HEK293 (cell line): Measurements from ENCODE around the gene BCL6B.

ENCODE experiments used
- CTCF ChIA-PET: fragments of 350-600 bp; formaldehyde crosslinking; extraction: SDS; loops from one replicate; lab custom pipeline; 2021; ENCODE audit warnings: antibody characterized with exemption; lab: Yijun Ruan, JAX
- POLR2A ChIA-PET: fragments of 300-600 bp; formaldehyde crosslinking; extraction: SDS; loops from one replicate; lab custom pipeline; 2020; ENCODE audit warnings: antibody characterized with exemption, inconsistent platforms; lab: Yijun Ruan, JAX
- H3K27ac ChIP-seq: fragments of 200-500 bp; sonication (Bioruptor generic); 2 replicates; pipeline ENCODE4 v1.5.1; 2014; ENCODE audit warnings: low read depth, low read length, control low read depth, inconsistent platforms; ENCODE audit errors: extremely low read depth
- H3K36me3 ChIP-seq, 2 experiments: fragments of 200-500 bp in 1 of 2; sonication (Bioruptor generic) in 1 of 2; 1 replicate in 1 of 2; 2 replicates in 1 of 2; pipeline ENCODE4 v1.5.1; 2014 to 2017; ENCODE audit warnings: inconsistent platforms in 2 of 2, low read length in 2 of 2; ENCODE audit not compliant: control insufficient read depth in 2 of 2, insufficient read depth in 1 of 2
- H3K4me1 ChIP-seq: fragments of 200-500 bp; sonication (Bioruptor generic); 2 replicates; pipeline ENCODE4 v1.5.1; 2014; ENCODE audit warnings: mild to moderate bottlenecking, low read length, inconsistent platforms; ENCODE audit not compliant: control insufficient read depth, insufficient read depth
- H3K4me3 ChIP-seq: 2 replicates; pipeline ENCODE4 v1.5.1; 2011; ENCODE audit warnings: low read depth, mild to moderate bottlenecking, control low read depth, low read length, moderate library complexity
- H3K9me3 ChIP-seq: fragments of 200-500 bp; sonication (Bioruptor generic); 2 replicates; pipeline ENCODE4 v1.5.1; 2014; ENCODE audit warnings: low read depth, low read length, inconsistent platforms; ENCODE audit not compliant: control insufficient read depth, insufficient read depth
- GLIS1 ChIP-seq: fragments of 450-650 bp; formaldehyde crosslinking; IDR thresholded peaks from 2 replicates; pipeline ENCODE4 v1.5.1; 2016; ENCODE audit warnings: missing biosample characterization, missing genetic modification characterization
- HIC1 ChIP-seq: fragments of 450-650 bp; formaldehyde crosslinking; IDR thresholded peaks from 2 replicates; pipeline ENCODE4 v1.5.1; 2016; ENCODE audit warnings: missing biosample characterization, missing genetic modification characterization
- KLF1 ChIP-seq: fragments of 450-650 bp; formaldehyde crosslinking; IDR thresholded peaks from 2 replicates; pipeline ENCODE4 v1.5.1; 2016; ENCODE audit warnings: missing biosample characterization, missing genetic modification characterization
- PRDM1 ChIP-seq: fragments of 450-650 bp; formaldehyde crosslinking; IDR thresholded peaks from 2 replicates; pipeline ENCODE4; 2016; ENCODE audit warnings: missing biosample characterization, missing genetic modification characterization
- SP2 ChIP-seq: fragments of 450-650 bp; formaldehyde crosslinking; IDR thresholded peaks from 2 replicates; pipeline ENCODE4 v1.5.1; 2016; ENCODE audit warnings: missing biosample characterization, missing genetic modification characterization
- SP3 ChIP-seq: fragments of 450-650 bp; formaldehyde crosslinking; IDR thresholded peaks from 2 replicates; pipeline ENCODE4 v1.5.1; 2016; ENCODE audit warnings: missing biosample characterization, missing genetic modification characterization
- ZBTB26 ChIP-seq: fragments of 450-650 bp; formaldehyde crosslinking; optimal IDR thresholded peaks from 2 replicates; pipeline ENCODE3; 2016; ENCODE audit warnings: missing biosample characterization, mild to moderate bottlenecking, missing genetic modification characterization
- ZEB2 ChIP-seq: fragments of 450-650 bp; formaldehyde crosslinking; IDR thresholded peaks from 2 replicates; pipeline ENCODE4 v1.5.1; 2016; ENCODE audit warnings: missing biosample characterization, missing genetic modification characterization
- ZFP3 ChIP-seq: fragments of 450-650 bp; formaldehyde crosslinking; IDR thresholded peaks from 2 replicates; pipeline ENCODE4 v1.5.1; 2016; ENCODE audit warnings: low read depth, missing biosample characterization, missing genetic modification characterization
- ZNF174 ChIP-seq: fragments of 450-650 bp; formaldehyde crosslinking; IDR thresholded peaks from 2 replicates; pipeline ENCODE4 v1.5.0; 2017; ENCODE audit warnings: missing biosample characterization, mild to moderate bottlenecking, missing genetic modification characterization
- ZNF24 ChIP-seq: fragments of 450-650 bp; formaldehyde crosslinking; IDR thresholded peaks from 2 replicates; pipeline ENCODE4 v1.5.1; 2016; ENCODE audit warnings: missing biosample characterization, missing genetic modification characterization
- ZNF366 ChIP-seq: fragments of 450-650 bp; formaldehyde crosslinking; conservative IDR thresholded peaks from 2 replicates; pipeline ENCODE4 v1.5.1; 2016; ENCODE audit warnings: missing biosample characterization, missing genetic modification characterization
- ZNF404 ChIP-seq: fragments of 450-650 bp; formaldehyde crosslinking; IDR thresholded peaks from 2 replicates; pipeline ENCODE4 v1.5.1; 2017; ENCODE audit warnings: missing biosample characterization, missing genetic modification characterization
- ZNF555 ChIP-seq: fragments of 450-650 bp; formaldehyde crosslinking; conservative IDR thresholded peaks from 2 replicates; pipeline ENCODE4 v1.5.1; 2017; ENCODE audit warnings: missing biosample characterization, mild to moderate bottlenecking, missing genetic modification characterization, inconsistent platforms
- ZNF585B ChIP-seq: fragments of 450-650 bp; formaldehyde crosslinking; IDR thresholded peaks from 2 replicates; pipeline ENCODE4 v1.5.1; 2016; ENCODE audit warnings: missing biosample characterization, missing genetic modification characterization
- ZNF660 ChIP-seq: fragments of 450-650 bp; IDR thresholded peaks from 2 replicates; pipeline ENCODE4 v1.5.1; 2018; ENCODE audit warnings: missing biosample characterization, mild to moderate bottlenecking, missing genetic modification characterization
- ZNF768 ChIP-seq: fragments of 450-650 bp; formaldehyde crosslinking; IDR thresholded peaks from 2 replicates; pipeline ENCODE4 v1.5.1; 2018; ENCODE audit warnings: missing biosample characterization, mild to moderate bottlenecking, missing genetic modification characterization
- ZNF776 ChIP-seq: fragments of 450-650 bp; formaldehyde crosslinking; IDR thresholded peaks from 2 replicates; pipeline ENCODE4 v1.5.0; 2017; ENCODE audit warnings: missing biosample characterization, missing genetic modification characterization, borderline replicate concordance
- ZNF830 ChIP-seq: fragments of 450-650 bp; IDR thresholded peaks from 2 replicates; pipeline ENCODE4 v1.5.0; 2018; ENCODE audit warnings: missing biosample characterization, missing genetic modification characterization, low read depth, mild to moderate bottlenecking, moderate library complexity
- TF ChIP-seq, protein P1 (sequence below): fragments of 450-650 bp; formaldehyde crosslinking; IDR thresholded peaks from 2 replicates; pipeline ENCODE4 v1.5.1; 2016; ENCODE audit warnings: missing biosample characterization, missing genetic modification characterization
- TF ChIP-seq, protein P2 (sequence below): fragments of 450-650 bp; formaldehyde crosslinking; IDR thresholded peaks from 2 replicates; pipeline ENCODE4 v1.5.1; 2016; ENCODE audit warnings: missing biosample characterization, missing genetic modification characterization, borderline replicate concordance

BCL6B gene

GRCh38 chr17:7021993-7022778, 664 bp upstream of the BCL6B start (continued):
- TF ChIP-seq, protein P1, sequence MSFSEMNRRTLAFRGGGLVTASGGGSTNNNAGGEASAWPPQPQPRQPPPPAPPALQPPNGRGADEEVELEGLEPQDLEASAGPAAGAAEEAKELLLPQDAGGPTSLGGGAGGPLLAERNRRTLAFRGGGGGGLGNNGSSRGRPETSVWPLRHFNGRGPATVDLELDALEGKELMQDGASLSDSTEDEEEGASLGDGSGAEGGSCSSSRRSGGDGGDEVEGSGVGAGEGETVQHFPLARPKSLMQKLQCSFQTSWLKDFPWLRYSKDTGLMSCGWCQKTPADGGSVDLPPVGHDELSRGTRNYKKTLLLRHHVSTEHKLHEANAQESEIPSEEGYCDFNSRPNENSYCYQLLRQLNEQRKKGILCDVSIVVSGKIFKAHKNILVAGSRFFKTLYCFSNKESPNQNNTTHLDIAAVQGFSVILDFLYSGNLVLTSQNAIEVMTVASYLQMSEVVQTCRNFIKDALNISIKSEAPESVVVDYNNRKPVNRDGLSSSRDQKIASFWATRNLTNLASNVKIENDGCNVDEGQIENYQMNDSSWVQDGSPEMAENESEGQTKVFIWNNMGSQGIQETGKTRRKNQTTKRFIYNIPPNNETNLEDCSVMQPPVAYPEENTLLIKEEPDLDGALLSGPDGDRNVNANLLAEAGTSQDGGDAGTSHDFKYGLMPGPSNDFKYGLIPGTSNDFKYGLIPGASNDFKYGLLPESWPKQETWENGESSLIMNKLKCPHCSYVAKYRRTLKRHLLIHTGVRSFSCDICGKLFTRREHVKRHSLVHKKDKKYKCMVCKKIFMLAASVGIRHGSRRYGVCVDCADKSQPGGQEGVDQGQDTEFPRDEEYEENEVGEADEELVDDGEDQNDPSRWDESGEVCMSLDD (tag by site-specific recombination) = peak; percentile 89
- peak; percentile 66 for TF ChIP-seq ZBTB26
- no peak for TF ChIP-seq ZNF174 (tag by site-specific recombination)
- TF ChIP-seq SP2 (tag by site-specific recombination) = peak; percentile 7
- TF ChIP-seq KLF1 = peak; percentile 9; the same call in 1 of the 2 replicates
- no peak for TF ChIP-seq ZNF830 (tag by site-specific recombination)
- no peak for TF ChIP-seq ZNF768 (tag by site-specific recombination)
- no peak for TF ChIP-seq PRDM1
- no peak for TF ChIP-seq ZNF555
- TF ChIP-seq ZEB2 (tag by site-specific recombination) = 0 out of 2 replicates have a peak, but pooled peaks have one; percentile 16
- 0 out of 2 replicates have a peak, but pooled peaks have one; percentile 58 for TF ChIP-seq ZNF660 (tag by site-specific recombination)

- POLR2A ChIA-PET = interaction anchor here (0.7 to 1.6 kb wide), 2 partner anchors 12 to 627 kb away, joined by 3 to 5 read pairs; partner anchors contain the start of gene SLC16A13
- no peak overlapping the region for H3K4me3 ChIP-seq
- TF ChIP-seq ZFP3 (tag by site-specific recombination) (no peak), ZNF776 (tag by site-specific recombination) (no peak), SP3 (tag by site-specific recombination) (peak; percentile 66), SP2 (tag by site-specific recombination) (peak; percentile 63)
- peaks cover 3% of the 10 kb centered on the region; the same call in 1 of the 2 replicates for H3K4me1 ChIP-seq
- H3K9me3 ChIP-seq = no peaks in the 10 kb centered on the region
- no peaks in the 10 kb centered on the region for H3K36me3 ChIP-seq
- CTCF ChIA-PET = interaction anchor here (0.7 to 2.7 kb wide), 4 partner anchors 22 to 426 kb away, joined by 3 to 13 read pairs (median 6); no protein-coding TSS in a partner anchor
- no peak overlapping the region for H3K27ac ChIP-seq
Observed at GRCh38 chr17:7023576-7024401, 939 bp downstream of the BCL6B start.

DNA sequence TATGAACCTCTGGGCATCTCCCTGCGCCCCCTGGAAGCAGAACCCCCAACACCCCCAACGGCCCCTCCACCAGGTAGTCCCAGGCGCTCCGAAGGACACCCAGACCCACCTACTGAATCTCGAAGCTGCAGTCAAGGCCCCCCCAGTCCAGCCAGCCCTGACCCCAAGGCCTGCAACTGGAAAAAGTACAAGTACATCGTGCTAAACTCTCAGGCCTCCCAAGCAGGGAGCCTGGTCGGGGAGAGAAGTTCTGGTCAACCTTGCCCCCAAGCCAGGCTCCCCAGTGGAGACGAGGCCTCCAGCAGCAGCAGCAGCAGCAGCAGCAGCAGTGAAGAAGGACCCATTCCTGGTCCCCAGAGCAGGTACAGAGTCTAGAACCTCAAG, 1.5 kb downstream of the BCL6B start:
- H3K9me3 ChIP-seq = no peaks in the 10 kb centered on the region
- no peaks in the 10 kb centered on the region for H3K36me3 ChIP-seq
- no peak overlapping the region for H3K27ac ChIP-seq
- POLR2A ChIA-PET = interaction anchor here (1.3 kb wide), 1 partner anchor 9 kb away, joined by 5 read pairs; a partner anchor contains a TSS
- CTCF ChIA-PET = interaction anchor here (1.1 to 1.7 kb wide), 3 partner anchors 20 to 181 kb away, joined by 4 to 8 read pairs (median 5); no protein-coding TSS in a partner anchor
- H3K4me3 ChIP-seq = no peak overlapping the region
- H3K4me1 ChIP-seq = peaks cover 3% of the 10 kb centered on the region; the same call in 1 of the 2 replicates
- TF ChIP-seq, protein P2, sequence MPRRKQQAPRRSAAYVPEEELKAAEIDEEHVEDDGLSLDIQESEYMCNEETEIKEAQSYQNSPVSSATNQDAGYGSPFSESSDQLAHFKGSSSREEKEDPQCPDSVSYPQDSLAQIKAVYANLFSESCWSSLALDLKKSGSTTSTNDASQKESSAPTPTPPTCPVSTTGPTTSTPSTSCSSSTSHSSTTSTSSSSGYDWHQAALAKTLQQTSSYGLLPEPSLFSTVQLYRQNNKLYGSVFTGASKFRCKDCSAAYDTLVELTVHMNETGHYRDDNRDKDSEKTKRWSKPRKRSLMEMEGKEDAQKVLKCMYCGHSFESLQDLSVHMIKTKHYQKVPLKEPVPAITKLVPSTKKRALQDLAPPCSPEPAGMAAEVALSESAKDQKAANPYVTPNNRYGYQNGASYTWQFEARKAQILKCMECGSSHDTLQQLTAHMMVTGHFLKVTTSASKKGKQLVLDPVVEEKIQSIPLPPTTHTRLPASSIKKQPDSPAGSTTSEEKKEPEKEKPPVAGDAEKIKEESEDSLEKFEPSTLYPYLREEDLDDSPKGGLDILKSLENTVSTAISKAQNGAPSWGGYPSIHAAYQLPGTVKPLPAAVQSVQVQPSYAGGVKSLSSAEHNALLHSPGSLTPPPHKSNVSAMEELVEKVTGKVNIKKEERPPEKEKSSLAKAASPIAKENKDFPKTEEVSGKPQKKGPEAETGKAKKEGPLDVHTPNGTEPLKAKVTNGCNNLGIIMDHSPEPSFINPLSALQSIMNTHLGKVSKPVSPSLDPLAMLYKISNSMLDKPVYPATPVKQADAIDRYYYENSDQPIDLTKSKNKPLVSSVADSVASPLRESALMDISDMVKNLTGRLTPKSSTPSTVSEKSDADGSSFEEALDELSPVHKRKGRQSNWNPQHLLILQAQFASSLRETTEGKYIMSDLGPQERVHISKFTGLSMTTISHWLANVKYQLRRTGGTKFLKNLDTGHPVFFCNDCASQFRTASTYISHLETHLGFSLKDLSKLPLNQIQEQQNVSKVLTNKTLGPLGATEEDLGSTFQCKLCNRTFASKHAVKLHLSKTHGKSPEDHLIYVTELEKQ = no peak
- TF ChIP-seq ZNF366 (tag by site-specific recombination) = no peak
- no peak for TF ChIP-seq ZNF585B (tag by site-specific recombination)
- no peak for TF ChIP-seq ZNF24 (tag by site-specific recombination)
- TF ChIP-seq HIC1 = no peak
- 0 out of 2 replicates have a peak, but pooled peaks have one; percentile 9 for TF ChIP-seq GLIS1 (tag by site-specific recombination)
- TF ChIP-seq ZNF404 (tag by site-specific recombination) = no peak
